ENCODE measurements around the gene FBXW7. TPM values are rescaled to one million over a fixed set of nuclear protein-coding genes. Genes with fewer than 3 reads are reported as not detected.

The FBXW7 gene
- total and polyA plus RNA-seq, 7 donors, result 3.7 to 122 (median 74.9) TPM

DNA sequence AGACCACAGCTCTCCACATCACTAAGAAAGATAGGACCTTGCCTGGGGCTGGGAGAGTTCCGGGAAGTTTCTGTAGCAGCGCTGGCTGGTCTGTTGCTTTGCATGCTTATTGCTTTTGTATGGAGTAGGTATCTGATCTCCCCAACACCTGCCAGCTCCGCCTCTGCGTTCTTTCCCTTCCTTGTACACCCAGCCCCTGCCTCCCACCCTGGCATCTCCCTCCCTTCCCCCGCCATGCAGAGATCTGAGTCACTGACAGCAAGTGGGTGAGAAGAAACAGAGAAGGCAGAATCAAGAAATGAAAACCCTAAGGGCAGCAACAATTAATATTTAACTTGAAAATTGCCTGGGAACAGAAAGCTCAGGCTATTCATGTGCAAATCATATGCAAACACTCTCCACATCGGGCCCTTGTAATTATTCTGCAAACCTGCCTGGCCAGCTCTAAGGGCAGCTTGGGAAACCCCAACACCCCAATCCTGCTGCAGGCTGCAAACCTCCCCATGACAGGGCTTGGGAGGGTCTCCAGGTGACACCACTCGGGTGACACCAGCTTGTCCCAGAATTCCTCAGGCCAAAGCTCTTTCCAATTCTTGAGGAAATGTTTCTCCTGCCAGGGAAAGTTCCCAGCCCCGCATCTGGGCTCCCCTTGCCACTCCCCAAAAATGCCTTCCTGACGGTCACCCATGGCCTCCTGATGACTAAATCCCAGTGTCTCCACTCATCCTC is 257.2 kb downstream of the FBXW7 start:
- no peaks in the 10 kb centered on the region for H3K4me1 ChIP-seq
- 18 to 63% methylated on average over 9 of the region's 9 CpGs for whole genome bisulfite sequencing, 2 donors
- no peak overlapping the region for H3K4me3 ChIP-seq
- no peak for DNase-seq
- TF ChIP-seq POLR2A (IDR thresholded peaks at IDR 0.05) (no peak), POLR2AphosphoS5 (IDR thresholded peaks at IDR 0.05) (no peak), EP300 (IDR thresholded peaks at IDR 0.05) (no peak)
- TF ChIP-seq, protein P1, sequence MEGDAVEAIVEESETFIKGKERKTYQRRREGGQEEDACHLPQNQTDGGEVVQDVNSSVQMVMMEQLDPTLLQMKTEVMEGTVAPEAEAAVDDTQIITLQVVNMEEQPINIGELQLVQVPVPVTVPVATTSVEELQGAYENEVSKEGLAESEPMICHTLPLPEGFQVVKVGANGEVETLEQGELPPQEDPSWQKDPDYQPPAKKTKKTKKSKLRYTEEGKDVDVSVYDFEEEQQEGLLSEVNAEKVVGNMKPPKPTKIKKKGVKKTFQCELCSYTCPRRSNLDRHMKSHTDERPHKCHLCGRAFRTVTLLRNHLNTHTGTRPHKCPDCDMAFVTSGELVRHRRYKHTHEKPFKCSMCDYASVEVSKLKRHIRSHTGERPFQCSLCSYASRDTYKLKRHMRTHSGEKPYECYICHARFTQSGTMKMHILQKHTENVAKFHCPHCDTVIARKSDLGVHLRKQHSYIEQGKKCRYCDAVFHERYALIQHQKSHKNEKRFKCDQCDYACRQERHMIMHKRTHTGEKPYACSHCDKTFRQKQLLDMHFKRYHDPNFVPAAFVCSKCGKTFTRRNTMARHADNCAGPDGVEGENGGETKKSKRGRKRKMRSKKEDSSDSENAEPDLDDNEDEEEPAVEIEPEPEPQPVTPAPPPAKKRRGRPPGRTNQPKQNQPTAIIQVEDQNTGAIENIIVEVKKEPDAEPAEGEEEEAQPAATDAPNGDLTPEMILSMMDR (IDR thresholded peaks at IDR 0.05), result no peak
- intact Hi-C loops (cut with DNase I), result no loop called here
- H3K27ac ChIP-seq, result no peak overlapping the region
- H3K36me3 ChIP-seq, result no peaks in the 10 kb centered on the region
- H3K27me3 ChIP-seq, result no peaks in the 10 kb centered on the region
- H3K9me3 ChIP-seq, result no peaks in the 10 kb centered on the region

DNA sequence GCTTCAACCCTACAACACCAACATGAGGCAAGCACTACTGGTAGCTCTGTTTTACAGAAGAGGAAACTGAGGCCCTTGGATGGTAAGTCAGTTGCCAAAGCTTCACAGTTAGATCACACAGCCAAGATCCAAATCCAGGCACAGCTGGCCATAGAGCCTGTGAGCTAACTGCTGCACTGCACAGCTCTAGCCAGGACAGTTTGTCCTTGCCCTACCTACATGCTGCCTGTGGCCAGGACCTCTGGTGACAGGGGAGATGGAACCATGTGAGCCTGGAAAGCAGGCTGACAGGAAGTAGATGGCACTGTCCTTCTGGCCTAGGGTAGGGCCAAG is 257.8 kb downstream of the FBXW7 start:
- no peak overlapping the region for H3K27ac ChIP-seq
- TF ChIP-seq, protein P1 (IDR thresholded peaks at IDR 0.05), result no peak
- intact Hi-C loops (cut with DNase I), result no loop called here

DNA sequence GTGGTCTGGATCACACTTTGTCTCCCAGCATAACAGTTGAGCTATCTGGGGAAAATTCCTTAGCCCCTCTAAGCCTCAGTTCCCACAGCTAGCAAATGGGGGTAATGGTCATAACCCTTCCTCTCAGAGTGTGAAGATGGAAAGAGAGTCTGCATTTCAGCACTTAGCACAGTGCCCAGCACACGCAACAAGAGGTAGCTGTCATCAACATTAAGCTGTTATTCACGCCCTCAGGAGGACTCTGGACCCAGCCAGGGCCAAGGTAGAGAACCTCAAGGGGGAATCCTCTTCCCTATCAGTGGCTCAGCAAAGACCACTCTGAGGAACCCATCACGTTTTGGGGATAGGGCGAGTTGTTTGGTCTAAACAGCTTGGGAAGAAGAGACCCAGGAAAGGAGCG is 258.6 kb downstream of the FBXW7 start:
- no peak overlapping the region for H3K4me3 ChIP-seq
- H3K27me3 ChIP-seq, result no peaks in the 10 kb centered on the region
- WGBS, 2 donors, result 86 to 90% methylated on average over 5 of the region's 5 CpGs
- intact Hi-C loops (cut with DNase I), result no loop called here
- no peaks in the 10 kb centered on the region for H3K4me1 ChIP-seq
- H3K27ac ChIP-seq, result no peak overlapping the region
- H3K9me3 ChIP-seq, result no peaks in the 10 kb centered on the region
- TF ChIP-seq EP300 (IDR thresholded peaks at IDR 0.05) (no peak), POLR2A (IDR thresholded peaks at IDR 0.05) (no peak), POLR2AphosphoS5 (IDR thresholded peaks at IDR 0.05) (no peak)
- TF ChIP-seq, protein P1 (IDR thresholded peaks at IDR 0.05), result no peak
- no peak for DNase-seq
- no peaks in the 10 kb centered on the region for H3K36me3 ChIP-seq

More for the DNA sequence above, 257.8 kb downstream of the FBXW7 start:
- Histone ChIP-seq H3K4me1 (no peaks in the 10 kb centered on the region), H3K27me3 (no peaks in the 10 kb centered on the region), H3K9me3 (no peaks in the 10 kb centered on the region), H3K4me3 (no peak overlapping the region), H3K36me3 (no peaks in the 10 kb centered on the region)
- DNase-seq, result no peak

DNA sequence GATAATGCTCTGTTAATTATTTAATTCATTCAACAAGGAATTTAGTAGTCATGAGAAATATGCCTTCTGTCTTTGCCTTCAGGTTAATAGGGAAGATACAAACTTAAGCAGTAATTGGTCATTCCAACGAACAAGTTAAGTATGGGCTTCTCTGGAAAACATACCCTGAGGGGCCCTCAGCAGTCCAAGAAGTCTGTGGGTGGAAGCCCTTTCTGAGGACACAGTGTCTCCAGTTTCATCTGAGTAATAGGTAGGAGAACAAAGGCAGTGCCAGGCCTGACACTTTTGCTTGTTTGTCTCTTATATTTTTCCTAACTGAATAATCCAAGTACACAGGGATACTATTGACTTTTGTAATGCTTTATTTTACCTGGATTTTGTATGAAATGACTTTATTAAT is 262.5 kb downstream of the FBXW7 start:
- intact Hi-C loops (cut with DNase I), result no loop called here
- WGBS, 2 donors, result 68 to 85% methylated on average over 1 of the region's 1 CpG
- Histone ChIP-seq H3K4me1 (no peaks in the 10 kb centered on the region), H3K4me3 (no peak overlapping the region), H3K27ac (no peak overlapping the region), H3K27me3 (no peaks in the 10 kb centered on the region), H3K36me3 (no peaks in the 10 kb centered on the region), H3K9me3 (no peaks in the 10 kb centered on the region)
- TF ChIP-seq POLR2AphosphoS5 (IDR thresholded peaks at IDR 0.05) (no peak), POLR2A (IDR thresholded peaks at IDR 0.05) (no peak), EP300 (IDR thresholded peaks at IDR 0.05) (no peak)
- TF ChIP-seq, protein P1 (IDR thresholded peaks at IDR 0.05), result no peak
- DNase-seq, result no peak

Small RNA genes lying within 50 kb of the gene (small RNA-seq; reads per million reads assigned to genes)
- gene MIR3140, result 0 reads per million in 3 donors

Other genes with a start within 250 kb of the FBXW7 start
- gene TMEM154, start 143.9 kb upstream of the FBXW7 start, total RNA-seq, result under 1 TPM; 0.54 to 0.82 (median 0.63) TPM
- gene TMEM154, start 143.9 kb upstream of the FBXW7 start, polyA plus RNA-seq, result 1 to 10 TPM in 1 of 3 donors, under 1 TPM in 2; under 0.01 to 3.2 (median 0.69) TPM
- under 1 TPM; 0.33 to 0.83 (median 0.38) TPM for gene TIGD4, start 243.6 kb upstream of the FBXW7 start, total RNA-seq
- under 1 TPM in 1 of 3 donors, not detected in 2; 0.25 TPM for gene TIGD4, start 243.6 kb upstream of the FBXW7 start, polyA plus RNA-seq
- 10 to 100 TPM; 22.1 to 33.5 (median 28.3) TPM for gene ARFIP1, start 243.9 kb upstream of the FBXW7 start, total RNA-seq
- 10 to 100 TPM; 27.4 to 50.9 (median 36.0) TPM for gene ARFIP1, start 243.9 kb upstream of the FBXW7 start, polyA plus RNA-seq

All from sigmoid colon (tissue), 7 donors.